Measurements from ENCODE around the gene NTN3.

Gene NTN3

DNA sequence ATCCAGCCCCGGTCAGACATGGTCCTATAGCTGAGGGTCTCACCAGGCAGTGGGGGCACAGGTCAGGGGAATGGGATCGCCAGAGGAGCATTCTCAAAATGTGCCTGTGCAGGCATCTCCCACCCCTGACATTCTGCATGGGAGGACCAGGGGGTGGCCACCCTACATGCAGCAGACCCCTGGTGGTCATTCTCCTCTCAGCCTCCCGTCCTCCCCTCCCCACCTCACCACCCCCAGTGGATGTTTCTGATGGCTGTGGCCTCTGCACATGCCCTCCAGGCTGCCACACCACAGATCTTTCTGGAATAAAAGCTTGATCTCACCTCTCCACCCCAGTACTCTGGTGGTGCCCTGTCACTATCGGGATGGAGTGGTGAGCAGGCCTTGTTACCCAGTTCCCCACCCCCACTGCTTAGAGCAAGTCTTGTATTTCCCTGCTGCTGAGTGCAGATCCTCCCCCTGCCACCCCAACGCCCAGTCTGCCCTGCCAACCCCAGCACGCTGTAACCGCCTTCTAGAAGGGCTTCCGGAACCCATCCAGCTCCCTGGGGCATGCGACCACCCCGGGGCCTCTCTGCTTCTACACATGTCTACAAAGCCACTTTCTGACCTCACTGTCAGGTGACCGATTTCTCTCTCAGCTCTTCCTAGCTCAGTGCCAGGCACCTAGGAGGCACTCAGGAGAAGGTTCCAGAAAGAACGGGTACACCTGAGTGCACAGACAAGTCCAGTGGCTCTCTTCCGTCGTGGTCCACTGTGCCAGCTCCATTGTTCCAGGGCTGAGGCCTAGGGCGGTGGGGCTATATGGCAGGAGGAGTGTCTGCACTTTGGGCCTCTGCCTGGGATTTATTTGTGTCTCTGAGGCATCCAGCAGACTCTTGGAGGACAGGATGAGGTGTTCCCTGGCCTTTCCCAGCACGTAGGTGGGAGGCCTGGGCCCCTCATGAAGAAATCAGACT lies 13.1 kb downstream of the NTN3 start:
- TF ChIP-seq, protein P1, sequence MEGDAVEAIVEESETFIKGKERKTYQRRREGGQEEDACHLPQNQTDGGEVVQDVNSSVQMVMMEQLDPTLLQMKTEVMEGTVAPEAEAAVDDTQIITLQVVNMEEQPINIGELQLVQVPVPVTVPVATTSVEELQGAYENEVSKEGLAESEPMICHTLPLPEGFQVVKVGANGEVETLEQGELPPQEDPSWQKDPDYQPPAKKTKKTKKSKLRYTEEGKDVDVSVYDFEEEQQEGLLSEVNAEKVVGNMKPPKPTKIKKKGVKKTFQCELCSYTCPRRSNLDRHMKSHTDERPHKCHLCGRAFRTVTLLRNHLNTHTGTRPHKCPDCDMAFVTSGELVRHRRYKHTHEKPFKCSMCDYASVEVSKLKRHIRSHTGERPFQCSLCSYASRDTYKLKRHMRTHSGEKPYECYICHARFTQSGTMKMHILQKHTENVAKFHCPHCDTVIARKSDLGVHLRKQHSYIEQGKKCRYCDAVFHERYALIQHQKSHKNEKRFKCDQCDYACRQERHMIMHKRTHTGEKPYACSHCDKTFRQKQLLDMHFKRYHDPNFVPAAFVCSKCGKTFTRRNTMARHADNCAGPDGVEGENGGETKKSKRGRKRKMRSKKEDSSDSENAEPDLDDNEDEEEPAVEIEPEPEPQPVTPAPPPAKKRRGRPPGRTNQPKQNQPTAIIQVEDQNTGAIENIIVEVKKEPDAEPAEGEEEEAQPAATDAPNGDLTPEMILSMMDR (IDR thresholded peaks at IDR 0.05; ENCODE audit: low read depth, low read length): no peak
- H3K4me3 ChIP-seq (ENCODE audit: low read depth, low read length): no peak overlapping the region

GRCh38 chr16:2484898-2485508 lies 13.9 kb downstream of the NTN3 start:
- TF ChIP-seq, protein P1 (IDR thresholded peaks at IDR 0.05; ENCODE audit: low read depth, low read length): no peak
- H3K4me3 ChIP-seq (ENCODE audit: low read depth, low read length): no peak overlapping the region

GRCh38 chr16:2485811-2486507 lies 14.9 kb downstream of the NTN3 start:
- TF ChIP-seq, protein P1 (IDR thresholded peaks at IDR 0.05; ENCODE audit: low read depth, low read length): no peak
- H3K4me3 ChIP-seq (ENCODE audit: low read depth, low read length): no peak overlapping the region

- H3K4me3 ChIP-seq (ENCODE audit: low read depth, low read length): no peak overlapping the region
- TF ChIP-seq, protein P1 (IDR thresholded peaks at IDR 0.05; ENCODE audit: low read depth, low read length): no peak
Measured at GRCh38 chr16:2486645-2487516, 15.8 kb downstream of the NTN3 start.

GRCh38 chr16:2487517-2487842 lies 16.4 kb downstream of the NTN3 start:
- no peak overlapping the region for H3K4me3 ChIP-seq (ENCODE audit: low read depth, low read length)
- TF ChIP-seq, protein P1 (IDR thresholded peaks at IDR 0.05; ENCODE audit: low read depth, low read length): no peak

- no peak overlapping the region for H3K4me3 ChIP-seq (ENCODE audit: low read depth, low read length)
- TF ChIP-seq, protein P1 (IDR thresholded peaks at IDR 0.05; ENCODE audit: low read depth, low read length): no peak
Measured at GRCh38 chr16:2487903-2488531, 16.9 kb downstream of the NTN3 start.
